ENCODE measurements around the gene ATG4D. TPM values are rescaled to one million over a fixed set of nuclear protein-coding genes. Genes with fewer than 3 reads are reported as not detected.

ATG4D gene
- total and polyA plus RNA-seq, 7 donors, result 11.4 to 82.5 (median 25.5) TPM

GRCh38 chr19:10583036-10583776 lies 39.5 kb downstream of the ATG4D start:
- no peak overlapping the region for H3K27ac ChIP-seq
- intact Hi-C loops (cut with DNase I), result no loop called here
- H3K36me3 ChIP-seq, result no peaks in the 10 kb centered on the region

GRCh38 chr19:10586396-10586795 lies 42.7 kb downstream of the ATG4D start:
- WGBS, 2 donors, result 32 to 78% methylated on average over 6 of the region's 6 CpGs
- DNase-seq, result no peak
- Histone ChIP-seq H3K4me3 (no peak overlapping the region), H3K27me3 (peaks cover 0 to 37% (median 28%) of the 10 kb centered on the region in 3 donors), H3K9me3 (no peaks in the 10 kb centered on the region), H3K4me1 (peaks cover 0 to 3% (median under 1%) of the 10 kb centered on the region in 4 donors), H3K36me3 (no peaks in the 10 kb centered on the region), H3K27ac (no peak overlapping the region)
- TF ChIP-seq POLR2AphosphoS5 (IDR thresholded peaks at IDR 0.05), result no peak
- no peak for TF ChIP-seq CTCF (IDR thresholded peaks at IDR 0.05)
- no peak for TF ChIP-seq POLR2A (IDR thresholded peaks at IDR 0.05)
- no peak for TF ChIP-seq EP300 (IDR thresholded peaks at IDR 0.05)
- intact Hi-C loops (cut with DNase I), result no loop called here

More at GRCh38 chr19:10583036-10583776, 39.5 kb downstream of the ATG4D start:
- DNase-seq, result no peak
- Histone ChIP-seq H3K9me3 (no peaks in the 10 kb centered on the region), H3K27me3 (peaks cover 0 to 20% (median 17%) of the 10 kb centered on the region in 3 donors), H3K4me1 (peaks cover 0 to 7% (median 3%) of the 10 kb centered on the region in 4 donors), H3K4me3 (no peak overlapping the region)
- TF ChIP-seq CTCF (IDR thresholded peaks at IDR 0.05), result no peak
- no peak for TF ChIP-seq POLR2A (IDR thresholded peaks at IDR 0.05)
- no peak for TF ChIP-seq POLR2AphosphoS5 (IDR thresholded peaks at IDR 0.05)
- TF ChIP-seq EP300 (IDR thresholded peaks at IDR 0.05), result no peak
- WGBS, 2 donors, result 82 to 91% methylated on average over 9 of the region's 9 CpGs

GRCh38 chr19:10587022-10587838 lies 43.5 kb downstream of the ATG4D start, which contains the start of gene AP1M2:
TSS of gene AP1M2 (minus strand) at chr19:10587312. CDS start at chr19:10587231, 81 bp downstream.
- TF ChIP-seq EP300 (IDR thresholded peaks at IDR 0.05) (no peak), POLR2AphosphoS5 (IDR thresholded peaks at IDR 0.05) (no peak)
- no peaks in the 10 kb centered on the region for H3K36me3 ChIP-seq
- intact Hi-C loops (cut with DNase I), result no loop called here
- H3K27me3 ChIP-seq, result peaks cover 0 to 37% (median 28%) of the 10 kb centered on the region in 3 donors
- DNase-seq, result no peak
- WGBS, 2 donors, result 14 to 28% methylated on average over 35 of the region's 35 CpGs
- no peak within 1 kb of the TSS for H3K27ac ChIP-seq
- peak within 1 kb of the TSS in 1 of 4 donors; percentile 7 for H3K4me3 ChIP-seq
- H3K4me1 ChIP-seq, result no peaks in the 10 kb centered on the region
- no peaks in the 10 kb centered on the region for H3K9me3 ChIP-seq

- H3K27ac ChIP-seq, result no peak overlapping the region
- H3K9me3 ChIP-seq, result no peaks in the 10 kb centered on the region
- H3K4me1 ChIP-seq, result no peaks in the 10 kb centered on the region
- TF ChIP-seq POLR2AphosphoS5 (IDR thresholded peaks at IDR 0.05) (no peak), EP300 (IDR thresholded peaks at IDR 0.05) (no peak), CTCF (IDR thresholded peaks at IDR 0.05) (no peak), POLR2A (IDR thresholded peaks at IDR 0.05) (no peak)
- intact Hi-C loops (cut with DNase I), result no loop called here
- no peaks in the 10 kb centered on the region for H3K36me3 ChIP-seq
- no peak for DNase-seq
- WGBS, 2 donors, result 95 to 96% methylated on average over 2 of the region's 2 CpGs
- H3K27me3 ChIP-seq, result peaks cover 0 to 37% (median 28%) of the 10 kb centered on the region in 3 donors
- no peak overlapping the region for H3K4me3 ChIP-seq
Measured at GRCh38 chr19:10587839-10588150, 44.1 kb downstream of the ATG4D start.

- intact Hi-C loops (cut with DNase I), result no loop called here
- Histone ChIP-seq H3K9me3 (no peaks in the 10 kb centered on the region), H3K36me3 (no peaks in the 10 kb centered on the region), H3K4me1 (peaks cover 0 to 11% (median 5%) of the 10 kb centered on the region in 4 donors), H3K27me3 (peaks cover 0 to 19% (median 11%) of the 10 kb centered on the region in 3 donors), H3K4me3 (no peak overlapping the region), H3K27ac (peak overlapping the region in 3 of 4 donors; percentile 8 to 48 (median 28))
- no peak for TF ChIP-seq CTCF (IDR thresholded peaks at IDR 0.05)
- no peak for TF ChIP-seq EP300 (IDR thresholded peaks at IDR 0.05)
- TF ChIP-seq POLR2A (IDR thresholded peaks at IDR 0.05), result no peak
- TF ChIP-seq POLR2AphosphoS5 (IDR thresholded peaks at IDR 0.05), result no peak
- no peak for DNase-seq
- WGBS, 2 donors, result 93 to 95% methylated on average over 7 of the region's 7 CpGs
Measured at GRCh38 chr19:10593148-10593547, 49.4 kb downstream of the ATG4D start.

Data from sigmoid colon (tissue), 7 donors.